CD4-positive, alpha-beta T cell treated with Interferon alpha-2 for 1 hour (primary cell): ENCODE data around the gene PLXNB3.
"Not testable (repeated sequence)": the region's sequence is repeated elsewhere in the genome, so short reads cannot be mapped to it uniquely, and the experiment has no call there.

Experiments used
- DNase-seq, 2 donors: peaks; one replicate each; pipeline ENCODE4 v3.0.0-alpha.2; 2020 to 2022

The PLXNB3 gene

DNA sequence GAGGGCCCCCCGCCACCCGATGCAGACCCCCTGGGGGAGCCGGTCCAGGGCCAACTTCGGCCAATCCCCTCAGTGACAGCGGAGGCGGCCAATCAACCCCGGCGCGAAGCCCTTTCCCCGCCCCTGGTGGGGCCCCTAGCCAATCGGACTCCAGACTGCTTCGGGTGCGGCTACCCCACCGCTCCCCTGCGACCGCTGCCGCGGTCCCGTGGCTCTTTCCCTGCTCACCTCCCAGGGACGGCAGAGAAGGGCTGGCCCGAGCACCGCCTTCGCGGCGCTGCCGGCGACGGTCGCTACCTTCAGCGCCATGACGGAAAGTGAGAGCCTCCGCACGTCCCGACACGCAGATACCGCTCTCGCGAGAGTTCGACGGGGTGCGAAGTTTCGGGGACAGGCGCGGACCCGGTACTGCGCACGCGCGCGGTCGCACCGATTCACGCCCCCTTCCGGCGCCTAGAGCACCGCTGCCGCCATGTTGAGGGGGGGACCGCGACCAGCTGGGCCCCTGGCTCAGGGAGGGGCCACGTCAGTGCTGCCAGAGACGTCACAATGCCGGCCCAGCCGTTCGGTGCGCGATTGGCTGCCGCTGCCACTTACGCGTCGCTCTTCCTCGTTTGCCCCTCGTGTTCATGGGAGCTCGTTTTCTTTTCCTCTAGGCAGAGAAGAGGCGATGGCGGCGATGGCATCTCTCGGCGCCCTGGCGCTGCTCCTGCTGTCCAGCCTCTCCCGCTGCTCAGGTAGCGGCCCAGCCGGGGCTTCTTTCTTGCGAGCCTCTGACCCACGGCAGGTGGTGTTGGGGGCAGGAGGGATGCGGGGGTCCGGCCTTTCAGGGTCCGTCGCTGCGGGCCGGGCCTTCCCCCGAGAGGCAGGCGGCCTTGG is 30.2 kb downstream of the PLXNB3 start, which contains the start of the genes IDH3G and SSR4:
TSS of gene IDH3G (minus strand) at position 358 of the 879 bp plus-strand sequence. CDS start at position 309, 49 bp downstream.
TSS of gene SSR4 (plus strand) at position 651 of the 879 bp plus-strand sequence. CDS start at position 671, 20 bp downstream.
- peak; percentile 95 to 96 for DNase-seq

DNA sequence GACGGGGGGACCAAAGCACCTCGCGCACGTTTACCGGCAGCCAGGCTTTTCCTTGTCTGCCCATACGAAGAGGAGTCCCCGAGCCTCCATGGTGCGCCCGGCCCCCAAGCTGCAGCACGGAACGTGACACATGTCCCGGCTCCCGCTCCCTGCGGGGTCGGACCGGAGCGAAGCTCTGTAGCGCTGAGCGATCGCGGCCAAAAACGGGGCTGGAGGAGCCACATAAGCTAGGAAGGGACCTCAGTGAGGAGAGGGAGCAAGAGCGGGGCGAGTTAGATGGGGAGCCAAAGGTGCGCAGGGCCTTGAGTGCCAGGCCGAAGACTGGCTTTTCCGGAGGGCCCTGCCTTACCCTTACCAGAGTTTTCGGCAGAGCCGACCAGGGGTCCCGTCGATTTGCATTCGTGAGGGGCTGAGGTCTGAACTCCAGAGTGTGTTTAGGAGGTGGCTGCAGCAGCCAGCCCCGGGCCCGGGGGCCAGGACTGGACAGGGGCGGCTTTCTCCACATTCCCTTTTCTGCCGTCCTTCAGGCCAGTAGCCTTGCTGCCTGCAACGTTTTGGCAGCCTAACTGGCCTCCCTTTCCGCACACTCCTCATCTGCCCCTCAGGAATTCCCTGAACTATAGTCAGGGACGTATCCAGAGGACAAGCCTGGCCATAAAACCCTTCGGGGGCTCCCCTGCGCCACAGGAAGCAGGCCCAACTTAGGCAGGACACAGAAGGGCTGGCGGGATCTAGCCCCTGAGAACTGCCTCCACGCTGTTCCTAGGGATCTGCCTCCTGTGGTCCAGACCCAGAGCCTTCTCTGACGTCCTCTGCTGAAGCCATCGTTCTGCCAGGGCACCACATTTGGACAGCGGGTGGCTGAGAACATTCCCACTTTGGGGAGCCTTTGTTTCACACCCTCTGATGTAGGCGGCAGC is 31.1 kb downstream of the PLXNB3 start:
- DNase-seq = no peak

DNA sequence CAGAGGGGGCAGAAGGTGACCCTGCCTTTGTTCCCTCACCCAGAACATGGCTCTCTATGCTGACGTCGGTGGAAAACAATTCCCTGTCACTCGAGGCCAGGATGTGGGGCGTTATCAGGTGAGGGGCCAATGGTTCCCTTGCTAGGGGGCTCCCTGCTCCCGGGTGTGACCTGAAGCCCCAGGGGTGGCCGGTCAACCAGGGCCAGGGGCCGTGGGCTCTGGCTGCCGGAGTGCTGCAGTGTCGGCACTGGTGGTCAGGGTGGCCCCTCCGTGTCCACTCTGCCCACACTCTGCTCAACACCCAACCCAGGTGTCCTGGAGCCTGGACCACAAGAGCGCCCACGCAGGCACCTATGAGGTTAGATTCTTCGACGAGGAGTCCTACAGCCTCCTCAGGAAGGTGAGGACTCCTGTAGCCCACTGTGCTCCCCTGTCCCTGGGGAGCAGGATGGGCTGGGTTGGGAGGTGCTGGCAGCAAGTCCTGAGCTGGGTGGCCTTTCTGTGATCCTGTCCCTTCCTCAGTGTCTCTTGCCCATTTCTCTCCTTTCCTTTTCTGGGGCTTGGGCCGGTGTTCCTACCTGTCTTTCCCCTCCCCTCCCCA is 33.5 kb downstream of the PLXNB3 start:
- no peak for DNase-seq

DNA sequence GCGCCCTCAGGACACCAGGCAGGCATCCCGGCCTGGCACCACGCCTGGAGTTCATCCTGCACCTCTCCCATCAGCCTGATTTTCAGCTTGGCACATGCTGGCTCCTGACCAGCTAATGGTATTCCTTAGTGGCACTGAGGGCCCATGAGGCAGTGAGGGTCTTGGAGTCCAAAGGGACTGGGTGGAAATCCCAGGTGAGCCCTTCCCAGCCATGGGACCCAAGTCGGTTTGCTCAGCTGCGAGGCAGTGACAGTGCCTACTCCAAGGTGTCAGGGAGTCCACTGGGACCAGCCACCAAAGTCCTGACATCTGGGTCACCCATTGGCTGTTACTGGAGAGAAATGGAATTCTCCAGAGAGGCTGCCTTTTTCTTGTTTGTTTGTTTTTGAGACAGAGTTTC is 35.3 kb downstream of the PLXNB3 start:
- DNase-seq = no peak

DNA sequence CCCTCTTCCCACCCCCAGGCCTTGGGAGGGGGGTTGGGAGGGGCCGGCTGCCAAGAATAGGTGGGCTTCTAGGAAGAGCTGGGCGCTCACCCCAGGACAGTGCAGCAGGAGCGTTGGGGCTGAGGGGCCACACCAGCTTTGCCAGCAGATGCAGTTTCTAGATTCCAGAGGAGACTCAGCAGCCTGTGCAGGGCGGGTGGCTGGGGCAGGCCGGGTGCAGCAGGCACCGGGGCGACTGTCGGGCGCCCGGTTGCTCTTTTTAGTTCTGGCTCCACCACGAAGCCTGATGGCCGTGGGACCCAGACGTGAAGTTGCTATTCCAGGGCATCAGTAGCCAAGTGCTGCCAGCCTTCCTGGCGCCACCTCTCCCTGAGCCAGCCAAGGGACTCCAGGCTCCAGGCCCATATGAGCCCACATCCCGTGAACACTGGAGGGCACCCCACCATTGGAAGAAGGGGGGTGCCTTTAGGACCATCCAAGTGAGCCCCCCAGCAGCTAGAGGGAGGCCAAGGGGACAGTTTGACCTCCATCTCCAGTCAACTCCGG is 36.2 kb downstream of the PLXNB3 start:
- DNase-seq = no peak

DNA sequence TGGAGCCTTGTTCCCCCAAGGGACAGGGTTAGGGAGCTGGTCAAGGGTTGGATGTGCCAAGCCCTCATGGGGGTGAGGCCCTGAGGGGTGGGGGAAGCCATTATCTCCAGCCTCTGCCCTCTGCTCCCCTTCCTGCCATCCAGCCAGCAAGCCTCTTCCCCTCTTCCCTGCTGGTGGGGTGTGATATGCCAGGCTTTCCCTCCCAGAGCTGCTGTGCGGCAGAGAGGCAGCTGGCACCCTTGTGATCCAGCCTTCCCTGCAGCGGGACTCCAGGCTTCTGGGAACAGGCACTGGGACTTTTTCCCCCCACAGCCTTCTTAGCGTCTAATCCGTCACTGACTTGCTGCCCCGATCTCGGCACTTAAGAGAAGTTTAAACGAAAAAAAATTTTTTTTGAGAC is 36.7 kb downstream of the PLXNB3 start:
- no peak for DNase-seq

DNA sequence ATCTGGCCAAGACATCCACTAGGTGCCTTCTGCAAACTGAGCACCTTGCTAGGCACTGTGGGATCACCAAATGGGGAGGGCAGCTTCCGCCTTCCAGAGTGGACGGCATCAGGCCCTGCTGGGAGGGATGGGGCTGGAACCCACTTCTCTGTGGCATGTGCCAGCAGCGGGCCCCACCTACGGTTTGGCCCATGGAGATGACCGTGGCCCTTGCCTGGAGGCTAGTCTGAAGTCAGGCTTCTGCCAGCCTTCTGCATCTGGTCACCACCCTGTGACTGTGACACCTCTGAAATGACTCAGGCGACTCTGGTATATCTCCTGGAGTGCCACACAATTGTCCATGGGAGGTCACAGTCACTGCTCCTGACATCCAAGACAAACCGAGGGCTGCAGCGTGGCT is 37.6 kb downstream of the PLXNB3 start:
- DNase-seq = no peak

DNA sequence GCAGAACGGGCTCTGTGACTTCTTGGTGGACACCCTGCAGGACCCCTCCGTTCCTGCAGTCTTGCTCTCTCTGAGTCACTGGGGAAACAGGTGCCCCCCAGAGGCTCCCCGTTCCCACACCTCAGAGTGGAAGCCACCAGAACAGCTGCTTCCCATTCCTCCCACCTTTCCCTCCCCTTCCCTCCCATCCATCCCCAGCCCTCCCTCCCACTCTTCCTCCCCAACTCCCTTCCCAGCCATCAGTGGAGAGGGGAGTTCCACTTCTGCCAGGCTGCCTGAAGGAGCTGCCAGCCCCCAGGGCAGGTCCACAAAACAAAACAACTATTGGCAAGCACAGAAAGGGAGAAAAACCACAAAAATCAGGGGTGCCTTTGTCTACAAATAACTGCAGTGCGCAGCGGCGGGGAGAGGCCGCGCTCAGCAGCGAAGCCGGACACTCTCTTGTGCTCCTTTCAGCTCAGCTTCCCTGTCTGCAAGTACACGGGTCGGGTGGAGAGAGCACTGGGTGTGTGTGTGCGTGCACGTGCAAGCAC is 38.5 kb downstream of the PLXNB3 start:
- no peak for DNase-seq

DNA sequence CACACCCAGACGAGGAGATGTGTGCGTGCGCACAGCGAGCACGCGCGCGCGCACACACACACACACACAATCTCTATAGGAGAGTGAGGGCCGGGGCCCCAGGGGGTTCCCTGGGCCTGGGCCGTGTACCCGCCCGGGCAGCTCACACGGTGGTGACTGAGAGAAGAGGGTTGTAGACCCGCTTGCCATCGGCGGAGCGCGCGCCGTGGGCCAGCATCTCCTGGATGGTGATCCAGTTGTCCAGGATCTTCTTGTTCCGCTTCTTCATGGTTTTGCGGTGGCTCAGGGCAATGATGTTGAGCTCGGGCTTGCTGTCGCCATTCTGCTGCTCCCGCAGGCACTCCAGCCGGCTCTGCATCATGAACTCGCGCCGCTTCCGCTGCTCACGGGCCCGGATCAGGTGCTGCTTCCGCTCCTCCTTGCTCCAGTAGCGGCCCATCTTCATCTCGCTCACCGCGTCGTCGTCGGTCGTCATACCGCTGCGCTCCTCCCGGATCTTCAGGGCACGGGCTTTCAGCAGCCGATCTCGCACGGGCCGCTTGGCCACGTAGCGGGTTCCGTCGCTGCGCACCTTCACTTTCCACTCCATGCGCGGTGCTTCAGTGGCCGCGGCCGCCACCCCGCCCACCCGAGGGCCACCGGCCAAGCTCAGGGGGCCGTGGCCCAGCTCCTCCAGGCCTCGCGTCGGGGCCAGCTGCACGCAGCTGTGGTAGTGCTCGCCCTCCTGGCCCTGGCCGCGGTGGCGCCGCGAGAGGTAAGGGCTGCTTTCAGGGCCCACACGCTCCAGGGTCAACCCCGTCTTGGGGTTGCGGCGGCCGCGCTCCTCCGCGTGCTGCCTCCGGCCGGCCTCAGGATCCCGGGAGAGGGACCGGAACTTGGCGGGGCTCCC is 39.4 kb downstream of the PLXNB3 start:
- no peak for DNase-seq

DNA sequence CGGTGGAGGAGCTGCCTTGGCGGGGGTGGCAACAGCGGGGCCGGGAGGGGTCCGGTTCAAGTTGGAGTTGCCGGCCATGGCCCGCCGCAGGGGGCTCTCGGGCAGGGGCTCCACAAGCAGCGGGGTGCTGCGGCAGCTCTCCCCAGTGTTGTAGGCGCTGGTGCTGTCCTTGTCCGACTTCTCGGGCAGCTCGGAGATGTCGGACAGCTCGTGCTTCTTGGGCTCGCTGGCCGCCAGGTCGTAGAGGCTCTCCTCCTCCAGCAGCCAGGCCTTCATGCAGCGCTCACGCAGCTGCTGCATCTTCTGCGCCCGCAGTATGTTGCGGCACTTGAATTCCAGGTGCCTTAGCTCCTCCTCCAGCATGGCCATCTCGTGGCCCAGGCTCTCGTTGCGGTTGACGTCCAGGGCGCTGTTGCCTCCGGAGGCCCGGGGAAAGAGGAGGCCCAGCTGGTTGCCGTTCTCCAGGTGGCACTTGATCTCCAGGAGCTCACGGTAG is 40.1 kb downstream of the PLXNB3 start:
- no peak for DNase-seq

DNA sequence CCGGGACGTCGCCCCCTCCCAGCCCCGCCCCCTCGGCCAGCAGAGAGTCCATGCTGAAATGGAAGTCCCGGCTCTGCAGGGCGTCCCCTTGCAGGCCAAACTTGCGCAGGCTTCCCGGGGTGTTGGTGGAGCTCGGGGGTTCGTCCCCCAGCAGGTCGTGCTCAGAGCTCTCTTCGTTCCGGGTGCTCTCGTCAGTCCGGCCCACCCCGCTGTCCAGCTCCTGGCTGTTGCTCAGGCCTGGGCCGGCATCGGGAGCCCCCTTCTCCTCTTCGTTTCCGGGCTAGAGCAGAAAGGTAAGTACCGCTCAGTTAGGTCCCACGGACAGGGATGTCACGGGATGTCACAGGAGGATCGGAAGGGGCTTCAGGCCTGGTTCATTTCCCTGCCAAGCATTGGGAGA is 40.6 kb downstream of the PLXNB3 start:
- DNase-seq = no peak

DNA sequence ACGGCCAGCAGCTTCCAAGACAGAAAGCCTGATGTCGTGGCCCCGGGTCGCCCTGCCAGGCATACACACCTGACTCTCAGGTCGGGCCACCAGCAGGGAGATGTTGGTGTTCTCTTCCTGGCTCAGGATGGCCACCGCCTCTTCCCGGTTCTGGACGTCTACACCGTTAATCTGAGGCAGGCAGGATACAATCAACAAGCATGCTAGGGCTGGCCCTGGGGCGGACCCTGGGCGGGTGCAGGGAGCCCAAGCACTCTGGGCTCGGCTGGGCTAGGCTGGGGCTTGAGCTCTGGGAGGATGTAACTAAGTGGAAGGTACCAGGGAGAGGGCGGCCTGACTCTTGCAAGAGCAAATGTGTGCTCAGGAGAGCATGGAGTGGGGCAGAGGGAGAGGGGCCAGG is 41.4 kb downstream of the PLXNB3 start:
- no peak for DNase-seq

DNA sequence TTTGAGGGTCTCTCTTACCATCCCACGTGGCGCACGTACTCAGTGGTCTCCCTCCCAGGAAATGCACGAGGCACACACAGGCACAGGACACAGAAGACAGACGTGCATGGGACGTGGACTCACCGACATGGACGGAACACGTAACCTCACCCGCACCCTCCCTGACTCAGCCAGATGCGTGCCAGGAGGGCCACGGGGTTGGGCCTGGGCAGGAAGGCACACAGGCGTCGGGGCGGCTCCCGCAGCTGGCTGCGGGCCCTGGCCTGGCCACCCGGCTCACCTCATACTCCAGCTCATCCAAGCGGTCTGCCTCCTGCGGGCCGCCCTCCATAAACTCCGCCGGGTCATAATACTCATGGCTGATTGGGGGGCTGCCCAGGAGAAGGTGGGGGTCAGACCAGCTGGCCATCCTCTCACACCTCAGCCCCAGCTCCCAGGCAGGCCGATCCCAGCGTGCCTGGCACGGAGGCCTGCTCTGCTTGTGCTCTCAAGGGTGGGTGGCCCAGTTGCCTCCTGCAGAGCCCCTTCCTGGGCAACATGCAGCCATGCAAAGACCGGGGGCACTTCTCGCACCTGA is 43.0 kb downstream of the PLXNB3 start:
- DNase-seq = no peak

DNA sequence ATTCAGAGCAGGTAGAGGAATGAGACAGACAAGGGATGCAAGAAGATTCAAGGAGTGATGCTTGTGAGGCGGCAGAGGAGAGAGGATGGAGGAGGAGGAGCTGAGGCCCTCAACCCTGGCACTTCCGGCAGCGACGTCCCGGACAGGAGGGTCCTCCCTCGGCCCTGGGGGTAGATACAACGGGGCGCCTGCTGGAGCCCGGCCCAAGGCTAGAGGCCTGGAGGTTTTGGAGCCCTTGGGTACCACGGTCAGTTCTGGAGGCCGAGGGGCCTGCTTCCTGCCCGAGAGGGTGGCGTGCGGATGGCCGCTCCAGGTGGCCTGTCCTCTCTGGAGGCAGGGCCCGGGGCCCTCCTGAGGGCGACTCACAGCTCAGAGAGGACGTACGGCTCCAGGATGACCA is 43.9 kb downstream of the PLXNB3 start:
- no peak for DNase-seq

DNA sequence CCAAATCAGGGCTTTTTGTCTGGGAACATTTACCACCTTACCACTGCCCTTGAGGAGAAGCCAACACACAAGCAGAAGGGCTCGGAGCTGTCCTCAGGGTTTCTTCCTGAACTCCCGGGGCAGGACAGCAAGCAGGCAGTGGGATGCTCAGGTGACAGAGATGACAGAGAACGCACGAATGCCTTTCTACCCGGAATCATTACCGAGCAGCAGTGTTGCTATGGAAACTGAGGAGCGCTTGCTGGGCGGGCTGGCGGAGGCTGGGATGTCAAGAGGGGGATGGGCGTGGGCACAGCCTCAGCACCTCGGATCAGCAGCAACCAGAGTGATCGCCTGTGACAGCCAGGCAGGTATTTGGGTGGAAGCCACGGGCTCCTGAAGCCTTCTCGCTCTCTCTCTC is 48.2 kb downstream of the PLXNB3 start:
- no peak for DNase-seq

DNA sequence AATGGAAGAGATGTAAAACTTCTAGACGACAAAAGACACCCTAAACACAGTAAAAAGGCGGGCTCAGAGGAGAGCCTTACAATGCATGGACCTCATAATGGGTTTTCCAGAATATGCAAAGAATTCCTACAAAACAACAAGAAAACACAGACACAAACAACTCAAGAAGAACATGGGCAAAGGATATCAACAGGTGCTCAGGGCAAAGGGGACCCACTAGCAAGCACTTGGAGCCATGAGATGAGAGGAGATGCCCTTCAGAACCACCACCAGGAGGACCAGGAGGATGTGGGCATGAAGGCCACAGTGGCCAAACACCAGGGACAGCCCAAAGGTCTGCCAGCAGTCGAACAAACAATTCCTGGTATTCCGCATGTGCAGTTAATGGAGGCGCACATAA is 49.1 kb downstream of the PLXNB3 start:
- DNase-seq = no peak

DNA sequence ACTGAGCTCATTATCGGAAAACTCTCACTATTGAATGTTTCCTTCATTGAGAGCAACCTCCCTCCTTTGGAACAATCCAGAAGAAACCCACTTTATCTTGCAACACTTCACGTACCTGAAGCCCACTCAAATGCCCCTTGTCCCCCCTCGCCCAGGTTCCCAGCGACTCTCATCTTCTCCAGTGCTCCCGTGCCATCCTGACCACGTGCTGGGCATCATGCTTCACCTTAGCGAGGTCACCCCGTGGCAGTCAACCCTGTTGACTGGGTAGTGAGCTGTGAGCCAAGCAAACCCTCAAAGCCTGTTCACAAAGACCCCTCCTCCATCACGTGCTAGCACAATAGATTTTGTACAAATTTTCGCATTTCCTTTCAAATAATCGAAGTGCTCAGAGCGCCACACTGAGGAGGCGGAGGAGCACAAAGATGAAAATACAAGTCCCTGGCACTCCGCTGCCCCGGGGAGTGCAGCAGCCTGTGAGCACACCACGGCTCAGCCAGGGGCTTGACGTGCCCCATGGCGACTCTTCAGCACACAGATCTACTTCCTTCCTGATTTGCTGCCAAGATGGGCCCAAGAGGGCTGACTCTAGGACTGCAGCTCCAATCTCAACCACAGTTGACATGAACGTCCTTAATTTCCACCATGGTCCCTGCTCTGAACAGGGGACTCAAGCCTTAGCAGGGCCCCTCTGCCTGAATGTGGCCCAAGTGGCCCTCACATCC is 50.7 kb downstream of the PLXNB3 start:
- DNase-seq = no peak

DNA sequence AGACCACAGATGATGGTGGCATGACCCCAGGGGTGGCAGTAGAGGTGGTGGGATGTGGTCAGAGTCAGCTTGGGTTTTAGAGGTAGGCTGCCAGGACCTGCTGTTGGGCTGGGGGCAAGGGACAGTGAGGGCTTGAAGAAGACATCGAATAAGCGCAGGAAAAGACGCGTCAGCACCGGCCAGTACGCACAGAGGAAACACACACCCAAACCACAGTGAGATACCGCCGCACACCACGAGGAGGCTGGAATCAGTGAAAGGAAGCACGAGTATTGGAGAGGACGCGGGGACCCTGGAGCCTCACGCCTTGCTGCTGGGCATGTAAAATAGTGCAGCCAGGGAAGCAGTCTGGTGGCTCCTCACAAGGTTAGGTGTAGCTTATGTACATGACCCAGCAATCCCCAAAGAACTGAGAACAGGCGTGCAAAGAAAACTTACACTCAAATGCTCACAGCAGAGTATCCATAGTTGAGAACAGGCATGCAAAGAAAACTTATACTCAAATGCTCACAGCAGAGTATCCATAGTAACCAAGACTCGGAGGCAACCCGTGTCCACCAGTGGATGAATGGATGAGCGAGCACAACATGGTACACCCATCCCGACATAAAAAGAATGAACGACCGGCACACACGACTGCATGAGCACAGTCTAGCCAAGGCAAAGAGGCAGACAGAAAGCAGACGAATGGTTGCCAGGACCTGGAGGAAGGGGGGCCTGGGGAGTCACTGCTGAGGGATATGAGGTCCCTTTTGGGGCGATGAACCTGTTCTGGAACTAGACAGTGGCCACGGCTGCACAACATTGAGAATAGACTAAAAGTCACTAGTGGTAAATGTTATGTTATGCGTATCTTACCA is 53.0 kb downstream of the PLXNB3 start:
- DNase-seq = peak; percentile 34 to 50

DNA sequence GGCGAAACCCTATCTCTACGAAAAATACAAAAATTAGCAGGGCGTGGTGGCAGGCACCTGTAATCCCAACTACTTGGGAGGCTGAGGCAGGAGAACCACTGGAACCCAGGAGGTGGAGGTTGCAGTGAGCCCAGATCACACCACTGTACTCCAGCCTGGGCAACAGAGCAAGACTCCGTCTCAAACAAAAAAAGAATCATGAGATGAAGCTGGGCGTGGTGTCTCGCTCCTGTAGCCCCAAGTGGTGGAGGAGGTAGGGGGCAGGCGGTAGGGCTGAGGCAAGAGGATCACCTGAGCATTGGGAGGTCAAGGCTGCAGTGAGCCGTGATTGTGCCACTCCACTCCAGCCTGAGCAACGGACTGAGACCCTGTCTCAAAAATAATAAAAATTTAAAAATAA is 54.0 kb downstream of the PLXNB3 start:
- not testable (repeated sequence) for DNase-seq
